ENCODE measurements around the gene PPIL4. TPM values are rescaled to one million over a fixed set of nuclear protein-coding genes. Genes with fewer than 3 reads are reported as not detected.

The PPIL4 gene
- total RNA-seq, 4 donors from 2014 or later: 10.1 to 30.5 (median 19.0) TPM

DNA sequence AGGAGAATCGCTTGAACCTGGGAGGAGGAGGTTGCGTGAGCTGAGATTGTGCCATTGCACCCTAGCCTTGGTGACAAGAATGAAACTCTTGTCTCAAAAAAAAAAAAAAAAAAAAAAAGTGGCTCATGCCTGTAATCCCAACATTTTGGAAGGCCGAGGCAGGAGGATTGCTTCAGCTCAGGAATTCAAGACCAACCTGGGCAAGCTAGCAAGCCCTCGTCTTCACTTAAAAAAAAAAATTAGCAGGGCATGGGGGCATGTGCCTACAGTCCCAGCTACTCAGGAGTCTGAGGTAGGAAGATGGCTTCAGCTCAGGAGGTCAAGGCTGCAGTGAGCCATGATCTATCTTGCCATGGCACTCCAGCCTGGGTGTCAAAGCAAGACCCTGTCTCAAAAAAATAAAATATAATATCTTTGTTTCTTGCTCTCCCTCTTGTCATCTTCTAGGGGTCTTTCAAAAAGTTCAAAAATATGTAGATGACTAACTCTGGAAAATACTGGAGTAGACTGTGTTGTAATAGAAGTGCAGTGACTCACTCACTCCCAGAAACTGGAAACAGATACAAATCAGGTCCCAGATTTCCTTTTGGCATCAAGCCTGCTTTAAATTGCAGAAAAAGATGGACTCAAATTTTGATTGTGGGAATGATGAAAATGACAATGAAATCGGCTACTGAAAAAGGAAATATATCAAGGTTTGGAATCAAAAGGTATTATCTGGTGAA is 17.5 kb upstream of the PPIL4 start:
- no peaks in the 10 kb centered on the region for H3K36me3 ChIP-seq
- intact Hi-C loops (cut with DNase I; ENCODE audit: low total_unique reads) (no loop called here), in situ Hi-C loops (cut with MboI; ENCODE audit: low pct_ligation_motif_present in 1 of 4, low pct_unique_long_range_greater_than_20kb in 1 of 4, low sequenced_read_pairs in 3 of 4) (loop anchor here in 1 of 4 donors (25.0 kb wide), 1 partner anchor 149 kb away; the partner anchor contains the start of gene LATS1)
- no peaks in the 10 kb centered on the region for H3K9me3 ChIP-seq
- peaks cover 9% of the 10 kb centered on the region for H3K27me3 ChIP-seq
- no peak overlapping the region for H3K4me3 ChIP-seq
- DNase-seq: no peak
- H3K4me1 ChIP-seq: peaks cover 11 to 23% (median 16%) of the 10 kb centered on the region in 4 donors
- H3K27ac ChIP-seq: no peak overlapping the region
- TF ChIP-seq POLR2AphosphoS5 (IDR thresholded peaks at IDR 0.05): no peak
- TF ChIP-seq, protein P1, sequence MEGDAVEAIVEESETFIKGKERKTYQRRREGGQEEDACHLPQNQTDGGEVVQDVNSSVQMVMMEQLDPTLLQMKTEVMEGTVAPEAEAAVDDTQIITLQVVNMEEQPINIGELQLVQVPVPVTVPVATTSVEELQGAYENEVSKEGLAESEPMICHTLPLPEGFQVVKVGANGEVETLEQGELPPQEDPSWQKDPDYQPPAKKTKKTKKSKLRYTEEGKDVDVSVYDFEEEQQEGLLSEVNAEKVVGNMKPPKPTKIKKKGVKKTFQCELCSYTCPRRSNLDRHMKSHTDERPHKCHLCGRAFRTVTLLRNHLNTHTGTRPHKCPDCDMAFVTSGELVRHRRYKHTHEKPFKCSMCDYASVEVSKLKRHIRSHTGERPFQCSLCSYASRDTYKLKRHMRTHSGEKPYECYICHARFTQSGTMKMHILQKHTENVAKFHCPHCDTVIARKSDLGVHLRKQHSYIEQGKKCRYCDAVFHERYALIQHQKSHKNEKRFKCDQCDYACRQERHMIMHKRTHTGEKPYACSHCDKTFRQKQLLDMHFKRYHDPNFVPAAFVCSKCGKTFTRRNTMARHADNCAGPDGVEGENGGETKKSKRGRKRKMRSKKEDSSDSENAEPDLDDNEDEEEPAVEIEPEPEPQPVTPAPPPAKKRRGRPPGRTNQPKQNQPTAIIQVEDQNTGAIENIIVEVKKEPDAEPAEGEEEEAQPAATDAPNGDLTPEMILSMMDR (IDR thresholded peaks at IDR 0.05): no peak
- TF ChIP-seq EP300 (IDR thresholded peaks at IDR 0.05; ENCODE audit: low read depth): no peak
- no peak for TF ChIP-seq POLR2A (IDR thresholded peaks at IDR 0.05)
- 67 to 80% methylated on average over 5 of the region's 5 CpGs for WGBS, 2 donors (ENCODE audit: low coverage in 1 of 2)

GRCh38 chr6:149560736-149561135 is 14.9 kb upstream of the PPIL4 start:
- intact Hi-C loops (cut with DNase I; ENCODE audit: low total_unique reads) (no loop called here), in situ Hi-C loops (cut with MboI; ENCODE audit: low pct_ligation_motif_present in 1 of 4, low pct_unique_long_range_greater_than_20kb in 1 of 4, low sequenced_read_pairs in 3 of 4) (loop anchor here in 1 of 4 donors (25.0 kb wide), 1 partner anchor 152 kb away; the partner anchor contains the start of gene LATS1)
- Histone ChIP-seq H3K4me1 (peaks cover 0 to 9% (median 6%) of the 10 kb centered on the region in 4 donors), H3K27ac (no peak overlapping the region), H3K36me3 (no peaks in the 10 kb centered on the region), H3K4me3 (no peak overlapping the region), H3K9me3 (no peaks in the 10 kb centered on the region), H3K27me3 (peaks cover 28% of the 10 kb centered on the region)
- TF ChIP-seq EP300 (IDR thresholded peaks at IDR 0.05; ENCODE audit: low read depth) (no peak), POLR2AphosphoS5 (IDR thresholded peaks at IDR 0.05) (no peak), POLR2A (IDR thresholded peaks at IDR 0.05) (no peak)
- TF ChIP-seq, protein P1 (IDR thresholded peaks at IDR 0.05): peak; percentile 27 to 45 (median 33)
- DNase-seq: no peak
- 54 to 74% methylated on average over 3 of the region's 3 CpGs for WGBS, 2 donors (ENCODE audit: low coverage in 1 of 2)

GRCh38 chr6:149559389-149559788 is 13.5 kb upstream of the PPIL4 start:
- in situ Hi-C loops (cut with MboI; ENCODE audit: low pct_ligation_motif_present in 1 of 4, low pct_unique_long_range_greater_than_20kb in 1 of 4, low sequenced_read_pairs in 3 of 4): loop anchor here in 1 of 4 donors (25.0 kb wide), 1 partner anchor 153 kb away; the partner anchor contains the start of gene LATS1
- no peak overlapping the region for H3K27ac ChIP-seq
- WGBS, 2 donors (ENCODE audit: low coverage in 1 of 2): 67 to 81% methylated on average over 2 of the region's 2 CpGs
- no peaks in the 10 kb centered on the region for H3K9me3 ChIP-seq
- intact Hi-C loops (cut with DNase I; ENCODE audit: low total_unique reads): no loop called here
- no peak overlapping the region for H3K4me3 ChIP-seq
- H3K27me3 ChIP-seq: peaks cover 40% of the 10 kb centered on the region
- no peaks in the 10 kb centered on the region for H3K4me1 ChIP-seq
- TF ChIP-seq POLR2A (IDR thresholded peaks at IDR 0.05) (no peak), EP300 (IDR thresholded peaks at IDR 0.05; ENCODE audit: low read depth) (no peak), POLR2AphosphoS5 (IDR thresholded peaks at IDR 0.05) (no peak)
- TF ChIP-seq, protein P1 (IDR thresholded peaks at IDR 0.05): no peak
- H3K36me3 ChIP-seq: no peaks in the 10 kb centered on the region
- no peak for DNase-seq

DNA sequence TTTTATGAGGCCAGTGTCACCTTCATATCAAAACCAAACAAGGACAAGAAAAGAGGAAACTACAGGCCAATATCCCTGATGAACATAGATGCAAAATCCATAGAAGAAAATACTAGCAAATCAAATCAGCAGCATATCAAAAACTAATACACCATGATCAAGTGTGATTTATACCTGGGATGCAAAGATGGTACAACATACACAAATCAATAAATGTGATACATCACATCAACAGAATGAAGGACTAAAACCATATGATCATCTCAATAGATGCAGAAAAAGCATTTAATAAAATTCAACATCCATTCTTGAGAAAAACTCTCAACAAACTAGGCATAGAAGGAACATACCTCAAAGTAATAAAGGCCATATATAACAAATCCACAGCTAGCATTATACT is 12.2 kb upstream of the PPIL4 start:
- Histone ChIP-seq H3K27ac (no peak overlapping the region), H3K9me3 (no peaks in the 10 kb centered on the region), H3K4me3 (no peak overlapping the region), H3K4me1 (no peaks in the 10 kb centered on the region), H3K27me3 (peaks cover 54% of the 10 kb centered on the region), H3K36me3 (no peaks in the 10 kb centered on the region)
- intact Hi-C loops (cut with DNase I; ENCODE audit: low total_unique reads) (no loop called here), in situ Hi-C loops (cut with MboI; ENCODE audit: low pct_ligation_motif_present in 1 of 4, low pct_unique_long_range_greater_than_20kb in 1 of 4, low sequenced_read_pairs in 3 of 4) (loop anchor here in 1 of 4 donors (25.0 kb wide), 1 partner anchor 154 kb away; the partner anchor contains the start of gene LATS1)
- no peak for DNase-seq
- TF ChIP-seq EP300 (IDR thresholded peaks at IDR 0.05; ENCODE audit: low read depth) (no peak), POLR2AphosphoS5 (IDR thresholded peaks at IDR 0.05) (no peak), POLR2A (IDR thresholded peaks at IDR 0.05) (no peak)
- TF ChIP-seq, protein P1 (IDR thresholded peaks at IDR 0.05): no peak

Data from transverse colon (tissue), 4 donors.